ENCODE measurements around the gene SOD2.

DNA sequence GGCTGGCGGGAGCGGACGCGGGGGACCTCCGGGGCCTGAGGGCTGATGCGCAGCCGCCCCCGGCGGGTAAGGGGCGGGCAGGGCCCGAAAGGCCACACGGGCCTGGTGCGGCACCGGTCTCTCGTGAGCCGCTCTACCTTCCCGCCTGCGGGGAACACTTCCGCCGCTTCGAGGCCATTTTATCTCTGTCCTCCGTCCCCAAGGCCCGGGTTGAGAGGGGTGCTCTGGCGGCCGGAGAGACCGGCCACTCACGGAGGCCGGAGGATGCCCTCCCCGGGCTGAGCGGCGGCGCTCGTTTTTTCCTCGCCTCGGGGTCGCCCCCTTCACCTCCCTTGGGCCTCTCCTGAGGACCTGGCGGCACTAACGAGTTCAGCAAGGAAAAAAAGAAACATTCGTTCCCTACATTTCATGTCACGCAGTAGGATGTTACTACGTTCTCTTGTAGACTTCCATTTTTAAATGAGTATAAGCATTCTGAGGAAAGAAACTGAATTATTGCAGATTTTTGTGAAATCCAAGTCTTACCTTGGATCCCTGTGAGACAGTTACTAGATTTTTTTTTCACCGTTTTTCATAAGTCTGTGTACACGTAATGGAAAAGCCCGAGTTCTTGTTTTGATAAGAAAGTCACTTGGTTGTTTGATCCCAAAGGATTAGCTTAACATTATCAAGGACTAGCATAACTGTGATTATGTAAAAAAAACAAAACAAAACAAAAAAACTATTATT, 34.8 kb upstream of the SOD2 start:
- TF ChIP-seq, protein P1, sequence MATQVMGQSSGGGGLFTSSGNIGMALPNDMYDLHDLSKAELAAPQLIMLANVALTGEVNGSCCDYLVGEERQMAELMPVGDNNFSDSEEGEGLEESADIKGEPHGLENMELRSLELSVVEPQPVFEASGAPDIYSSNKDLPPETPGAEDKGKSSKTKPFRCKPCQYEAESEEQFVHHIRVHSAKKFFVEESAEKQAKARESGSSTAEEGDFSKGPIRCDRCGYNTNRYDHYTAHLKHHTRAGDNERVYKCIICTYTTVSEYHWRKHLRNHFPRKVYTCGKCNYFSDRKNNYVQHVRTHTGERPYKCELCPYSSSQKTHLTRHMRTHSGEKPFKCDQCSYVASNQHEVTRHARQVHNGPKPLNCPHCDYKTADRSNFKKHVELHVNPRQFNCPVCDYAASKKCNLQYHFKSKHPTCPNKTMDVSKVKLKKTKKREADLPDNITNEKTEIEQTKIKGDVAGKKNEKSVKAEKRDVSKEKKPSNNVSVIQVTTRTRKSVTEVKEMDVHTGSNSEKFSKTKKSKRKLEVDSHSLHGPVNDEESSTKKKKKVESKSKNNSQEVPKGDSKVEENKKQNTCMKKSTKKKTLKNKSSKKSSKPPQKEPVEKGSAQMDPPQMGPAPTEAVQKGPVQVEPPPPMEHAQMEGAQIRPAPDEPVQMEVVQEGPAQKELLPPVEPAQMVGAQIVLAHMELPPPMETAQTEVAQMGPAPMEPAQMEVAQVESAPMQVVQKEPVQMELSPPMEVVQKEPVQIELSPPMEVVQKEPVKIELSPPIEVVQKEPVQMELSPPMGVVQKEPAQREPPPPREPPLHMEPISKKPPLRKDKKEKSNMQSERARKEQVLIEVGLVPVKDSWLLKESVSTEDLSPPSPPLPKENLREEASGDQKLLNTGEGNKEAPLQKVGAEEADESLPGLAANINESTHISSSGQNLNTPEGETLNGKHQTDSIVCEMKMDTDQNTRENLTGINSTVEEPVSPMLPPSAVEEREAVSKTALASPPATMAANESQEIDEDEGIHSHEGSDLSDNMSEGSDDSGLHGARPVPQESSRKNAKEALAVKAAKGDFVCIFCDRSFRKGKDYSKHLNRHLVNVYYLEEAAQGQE (IDR thresholded peaks at IDR 0.05; ENCODE audit: insufficient read depth in 1 of 2, low read depth in 2 of 2, low read length in 1 of 2) = no peak
- TF ChIP-seq, protein P2, sequence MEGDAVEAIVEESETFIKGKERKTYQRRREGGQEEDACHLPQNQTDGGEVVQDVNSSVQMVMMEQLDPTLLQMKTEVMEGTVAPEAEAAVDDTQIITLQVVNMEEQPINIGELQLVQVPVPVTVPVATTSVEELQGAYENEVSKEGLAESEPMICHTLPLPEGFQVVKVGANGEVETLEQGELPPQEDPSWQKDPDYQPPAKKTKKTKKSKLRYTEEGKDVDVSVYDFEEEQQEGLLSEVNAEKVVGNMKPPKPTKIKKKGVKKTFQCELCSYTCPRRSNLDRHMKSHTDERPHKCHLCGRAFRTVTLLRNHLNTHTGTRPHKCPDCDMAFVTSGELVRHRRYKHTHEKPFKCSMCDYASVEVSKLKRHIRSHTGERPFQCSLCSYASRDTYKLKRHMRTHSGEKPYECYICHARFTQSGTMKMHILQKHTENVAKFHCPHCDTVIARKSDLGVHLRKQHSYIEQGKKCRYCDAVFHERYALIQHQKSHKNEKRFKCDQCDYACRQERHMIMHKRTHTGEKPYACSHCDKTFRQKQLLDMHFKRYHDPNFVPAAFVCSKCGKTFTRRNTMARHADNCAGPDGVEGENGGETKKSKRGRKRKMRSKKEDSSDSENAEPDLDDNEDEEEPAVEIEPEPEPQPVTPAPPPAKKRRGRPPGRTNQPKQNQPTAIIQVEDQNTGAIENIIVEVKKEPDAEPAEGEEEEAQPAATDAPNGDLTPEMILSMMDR (IDR thresholded peaks at IDR 0.05) = no peak
- TF ChIP-seq POLR2AphosphoS5 (IDR thresholded peaks at IDR 0.05; ENCODE audit: low read depth, low read length) = no peak
- TF ChIP-seq TCF7L2 (IDR thresholded peaks at IDR 0.05; ENCODE audit: low read depth, low read length) = no peak
- 0 out of 2 replicates have a peak, but pooled peaks have one; percentile 45 for TF ChIP-seq SIN3A (IDR thresholded peaks at IDR 0.05; ENCODE audit: borderline replicate concordance, insufficient read depth, low read depth, low read length)
